HL-60 (cell line): ENCODE results near the gene THAP7.

Source experiments
- DNase-seq, 2 experiments: peaks; one replicate each; pipeline ENCODE4 v3.0.0-alpha.2; 2010 to 2020; ENCODE audit warnings: low read depth in 1 of 2, low spot score in 1 of 2
- H3K27ac ChIP-seq: fragments of 250-450 bp; sonication (Bioruptor Pico); replicated peaks from 2 replicates; pipeline ENCODE4 v1.5.1; 2020; ENCODE audit warnings: mild to moderate bottlenecking, moderate library complexity
- H3K27me3 ChIP-seq: fragments of 250-450 bp; sonication (Bioruptor Pico); 2 replicates; pipeline ENCODE4 v1.5.1; 2021; ENCODE audit warnings: mild to moderate bottlenecking, moderate library complexity; ENCODE audit not compliant: insufficient read depth, poor library complexity, severe bottlenecking
- H3K4me3 ChIP-seq: replicated peaks from 2 replicates; pipeline ENCODE4 v1.5.1; 2011; ENCODE audit warnings: mild to moderate bottlenecking, control low read depth, low read length; ENCODE audit not compliant: insufficient read depth
- GABPA ChIP-seq: IDR thresholded peaks from 2 replicates; pipeline ENCODE4 v1.6.1; 2012; ENCODE audit warnings: low read depth
- POLR2AphosphoS5 ChIP-seq: IDR thresholded peaks from 2 replicates; pipeline ENCODE4 v1.6.1; 2012; ENCODE audit warnings: low read depth
- SPI1 ChIP-seq: IDR thresholded peaks from 2 replicates; pipeline ENCODE4 v1.6.1; 2012; ENCODE audit warnings: low read depth, mild to moderate bottlenecking, borderline replicate concordance
- TF ChIP-seq, protein P1 (sequence below): IDR thresholded peaks from one replicate; pipeline ENCODE4 v1.5.1; 2011; ENCODE audit warnings: low read length, control low read depth, inconsistent platforms; ENCODE audit not compliant: insufficient read depth
- TF ChIP-seq, protein P2 (sequence below): IDR thresholded peaks from 2 replicates; pipeline ENCODE4 v1.6.1; 2012; ENCODE audit warnings: low read depth; ENCODE audit not compliant: insufficient replicate concordance

The THAP7 gene

DNA sequence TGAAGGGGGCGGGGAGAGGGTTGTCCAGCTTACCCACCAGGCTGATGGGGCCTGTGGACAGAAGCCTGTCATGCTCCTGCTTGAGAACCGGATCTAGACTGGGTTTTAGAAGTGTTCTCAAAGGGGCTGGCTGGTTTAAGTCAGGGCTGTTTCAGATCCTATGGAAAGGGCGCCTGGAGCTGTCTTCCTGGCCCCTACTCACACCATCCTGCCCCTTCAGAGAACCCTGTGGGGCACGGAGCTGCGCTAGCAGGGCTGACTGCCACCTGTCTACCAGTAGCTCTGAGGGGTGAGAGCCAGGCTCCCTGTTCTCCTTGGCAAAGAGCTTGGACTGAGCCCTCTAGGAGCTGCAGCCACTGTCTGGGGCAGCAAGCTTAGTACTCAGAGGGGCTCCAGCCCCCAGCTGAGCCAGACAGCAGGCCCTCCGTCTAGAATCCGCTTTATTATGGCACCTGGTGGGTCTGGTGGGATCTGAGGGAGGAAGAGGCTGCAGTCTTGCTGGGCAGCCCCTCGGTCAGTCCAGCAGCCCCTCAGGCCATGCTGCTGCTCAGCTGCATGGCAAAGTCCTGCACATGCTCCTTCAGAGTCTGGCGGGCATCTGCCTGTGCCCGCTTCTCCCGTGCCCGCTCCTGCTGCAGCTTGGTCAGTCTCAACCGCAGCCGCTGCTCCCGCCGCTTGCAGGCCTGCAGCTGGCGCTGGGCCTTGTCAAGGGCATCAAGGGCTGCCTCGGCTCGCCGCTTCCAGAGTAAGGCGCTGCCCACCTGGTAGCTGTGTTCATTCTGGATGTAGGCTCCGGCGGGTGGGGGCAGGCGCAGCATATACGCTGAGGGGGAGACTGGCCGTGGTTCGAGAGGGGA, 2.3 kb downstream of the THAP7 start:
- TF ChIP-seq POLR2AphosphoS5 = 0 out of 2 replicates have a peak, but pooled peaks have one; percentile 16
- no peak for TF ChIP-seq SPI1
- TF ChIP-seq GABPA = no peak
- TF ChIP-seq, protein P1, sequence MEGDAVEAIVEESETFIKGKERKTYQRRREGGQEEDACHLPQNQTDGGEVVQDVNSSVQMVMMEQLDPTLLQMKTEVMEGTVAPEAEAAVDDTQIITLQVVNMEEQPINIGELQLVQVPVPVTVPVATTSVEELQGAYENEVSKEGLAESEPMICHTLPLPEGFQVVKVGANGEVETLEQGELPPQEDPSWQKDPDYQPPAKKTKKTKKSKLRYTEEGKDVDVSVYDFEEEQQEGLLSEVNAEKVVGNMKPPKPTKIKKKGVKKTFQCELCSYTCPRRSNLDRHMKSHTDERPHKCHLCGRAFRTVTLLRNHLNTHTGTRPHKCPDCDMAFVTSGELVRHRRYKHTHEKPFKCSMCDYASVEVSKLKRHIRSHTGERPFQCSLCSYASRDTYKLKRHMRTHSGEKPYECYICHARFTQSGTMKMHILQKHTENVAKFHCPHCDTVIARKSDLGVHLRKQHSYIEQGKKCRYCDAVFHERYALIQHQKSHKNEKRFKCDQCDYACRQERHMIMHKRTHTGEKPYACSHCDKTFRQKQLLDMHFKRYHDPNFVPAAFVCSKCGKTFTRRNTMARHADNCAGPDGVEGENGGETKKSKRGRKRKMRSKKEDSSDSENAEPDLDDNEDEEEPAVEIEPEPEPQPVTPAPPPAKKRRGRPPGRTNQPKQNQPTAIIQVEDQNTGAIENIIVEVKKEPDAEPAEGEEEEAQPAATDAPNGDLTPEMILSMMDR = no peak
- H3K27ac ChIP-seq = no peak overlapping the region
- H3K4me3 ChIP-seq = no peak overlapping the region
- H3K27me3 ChIP-seq = no peaks in the 10 kb centered on the region
- no peak for DNase-seq

DNA sequence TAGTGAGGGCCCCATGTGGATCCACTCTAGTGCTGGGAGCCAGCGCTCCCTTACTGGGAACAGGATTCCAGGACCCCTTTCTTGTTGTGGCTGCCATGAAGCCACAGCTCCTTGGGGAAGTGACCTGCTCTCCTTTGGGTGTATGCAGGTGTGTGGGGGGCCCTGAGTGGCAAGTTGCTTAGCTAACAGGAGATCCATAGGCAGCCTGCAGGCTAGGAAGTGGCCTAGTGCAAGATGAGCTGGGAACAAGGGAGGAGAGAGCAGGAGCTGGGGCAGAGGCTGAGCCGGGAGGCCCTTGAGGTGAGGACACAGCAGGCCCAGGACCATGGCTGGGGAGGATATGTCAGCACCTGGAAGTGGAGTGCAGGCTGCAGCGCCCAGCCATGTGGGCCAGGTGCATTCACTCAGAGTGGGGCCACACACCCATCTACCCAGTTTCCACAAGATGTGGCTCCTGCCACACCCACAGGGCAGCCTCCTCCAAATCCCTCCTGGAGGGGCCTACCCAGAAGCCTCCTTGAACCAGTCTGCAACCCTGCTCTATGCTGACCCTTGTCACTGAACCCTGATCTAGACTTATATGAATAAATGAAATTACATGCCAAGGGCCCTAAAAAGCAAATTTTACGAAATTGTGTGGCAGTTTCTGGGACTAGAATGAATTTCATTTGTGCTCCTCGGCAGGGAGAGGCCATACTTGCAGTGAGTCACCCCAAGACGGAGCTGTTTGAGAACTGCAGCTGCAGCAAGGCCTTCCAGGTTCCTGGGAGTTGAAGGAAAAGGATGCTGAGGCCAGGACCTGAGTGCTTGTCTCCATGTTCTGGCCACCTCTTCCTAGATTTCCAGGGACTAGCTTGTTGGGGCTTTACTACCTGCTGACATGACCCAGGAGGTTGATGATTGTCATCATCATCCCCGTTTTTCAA, 3.2 kb downstream of the THAP7 start:
- no peak overlapping the region for H3K27ac ChIP-seq
- no peaks in the 10 kb centered on the region for H3K27me3 ChIP-seq
- no peak for DNase-seq
- H3K4me3 ChIP-seq = no peak overlapping the region
- TF ChIP-seq POLR2AphosphoS5 (peak; percentile 15; the same call in 1 of the 2 replicates), GABPA (no peak)
- TF ChIP-seq, protein P2, sequence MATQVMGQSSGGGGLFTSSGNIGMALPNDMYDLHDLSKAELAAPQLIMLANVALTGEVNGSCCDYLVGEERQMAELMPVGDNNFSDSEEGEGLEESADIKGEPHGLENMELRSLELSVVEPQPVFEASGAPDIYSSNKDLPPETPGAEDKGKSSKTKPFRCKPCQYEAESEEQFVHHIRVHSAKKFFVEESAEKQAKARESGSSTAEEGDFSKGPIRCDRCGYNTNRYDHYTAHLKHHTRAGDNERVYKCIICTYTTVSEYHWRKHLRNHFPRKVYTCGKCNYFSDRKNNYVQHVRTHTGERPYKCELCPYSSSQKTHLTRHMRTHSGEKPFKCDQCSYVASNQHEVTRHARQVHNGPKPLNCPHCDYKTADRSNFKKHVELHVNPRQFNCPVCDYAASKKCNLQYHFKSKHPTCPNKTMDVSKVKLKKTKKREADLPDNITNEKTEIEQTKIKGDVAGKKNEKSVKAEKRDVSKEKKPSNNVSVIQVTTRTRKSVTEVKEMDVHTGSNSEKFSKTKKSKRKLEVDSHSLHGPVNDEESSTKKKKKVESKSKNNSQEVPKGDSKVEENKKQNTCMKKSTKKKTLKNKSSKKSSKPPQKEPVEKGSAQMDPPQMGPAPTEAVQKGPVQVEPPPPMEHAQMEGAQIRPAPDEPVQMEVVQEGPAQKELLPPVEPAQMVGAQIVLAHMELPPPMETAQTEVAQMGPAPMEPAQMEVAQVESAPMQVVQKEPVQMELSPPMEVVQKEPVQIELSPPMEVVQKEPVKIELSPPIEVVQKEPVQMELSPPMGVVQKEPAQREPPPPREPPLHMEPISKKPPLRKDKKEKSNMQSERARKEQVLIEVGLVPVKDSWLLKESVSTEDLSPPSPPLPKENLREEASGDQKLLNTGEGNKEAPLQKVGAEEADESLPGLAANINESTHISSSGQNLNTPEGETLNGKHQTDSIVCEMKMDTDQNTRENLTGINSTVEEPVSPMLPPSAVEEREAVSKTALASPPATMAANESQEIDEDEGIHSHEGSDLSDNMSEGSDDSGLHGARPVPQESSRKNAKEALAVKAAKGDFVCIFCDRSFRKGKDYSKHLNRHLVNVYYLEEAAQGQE = no peak

DNA sequence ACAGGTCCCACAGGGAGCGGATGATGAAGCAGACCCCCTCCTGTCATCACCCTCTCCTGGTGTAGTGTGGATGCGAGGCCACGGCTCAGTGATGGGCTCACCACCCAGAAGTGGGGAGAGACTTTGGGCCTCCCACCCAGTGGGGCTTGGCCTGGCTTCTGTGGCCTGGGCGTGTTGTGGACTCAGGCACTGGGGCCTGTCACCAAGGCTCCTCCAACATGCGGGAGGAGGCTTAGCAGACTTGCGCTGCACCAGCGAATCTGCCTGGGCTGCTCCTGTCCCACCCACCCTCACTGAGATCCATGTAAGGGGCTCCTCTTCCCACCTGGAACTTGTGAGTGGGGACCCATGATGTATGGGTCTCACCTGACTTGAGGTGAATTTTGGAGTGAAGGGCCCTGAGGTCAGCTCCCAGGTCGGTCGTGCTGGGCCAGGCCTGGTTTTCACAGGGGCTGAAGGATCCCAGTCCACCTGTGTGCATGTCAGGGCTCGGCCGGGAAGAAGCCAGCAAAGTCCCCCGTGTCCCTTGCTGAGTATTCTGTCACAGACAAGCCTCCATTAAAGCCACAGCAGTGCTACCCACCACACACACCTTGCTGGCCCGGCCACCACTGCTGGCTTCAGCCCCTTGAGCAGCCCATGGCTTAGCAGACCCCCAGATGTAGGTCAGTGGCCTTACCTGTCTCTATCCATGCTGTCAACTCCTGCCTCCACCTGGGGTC, 4.2 kb downstream of the THAP7 start:
- TF ChIP-seq, protein P2 = no peak
- peak; percentile 16; the same call in 1 of the 2 replicates for TF ChIP-seq POLR2AphosphoS5
- DNase-seq = no peak
- H3K27ac ChIP-seq = no peak overlapping the region
- H3K27me3 ChIP-seq = no peaks in the 10 kb centered on the region
- no peak overlapping the region for H3K4me3 ChIP-seq

DNA sequence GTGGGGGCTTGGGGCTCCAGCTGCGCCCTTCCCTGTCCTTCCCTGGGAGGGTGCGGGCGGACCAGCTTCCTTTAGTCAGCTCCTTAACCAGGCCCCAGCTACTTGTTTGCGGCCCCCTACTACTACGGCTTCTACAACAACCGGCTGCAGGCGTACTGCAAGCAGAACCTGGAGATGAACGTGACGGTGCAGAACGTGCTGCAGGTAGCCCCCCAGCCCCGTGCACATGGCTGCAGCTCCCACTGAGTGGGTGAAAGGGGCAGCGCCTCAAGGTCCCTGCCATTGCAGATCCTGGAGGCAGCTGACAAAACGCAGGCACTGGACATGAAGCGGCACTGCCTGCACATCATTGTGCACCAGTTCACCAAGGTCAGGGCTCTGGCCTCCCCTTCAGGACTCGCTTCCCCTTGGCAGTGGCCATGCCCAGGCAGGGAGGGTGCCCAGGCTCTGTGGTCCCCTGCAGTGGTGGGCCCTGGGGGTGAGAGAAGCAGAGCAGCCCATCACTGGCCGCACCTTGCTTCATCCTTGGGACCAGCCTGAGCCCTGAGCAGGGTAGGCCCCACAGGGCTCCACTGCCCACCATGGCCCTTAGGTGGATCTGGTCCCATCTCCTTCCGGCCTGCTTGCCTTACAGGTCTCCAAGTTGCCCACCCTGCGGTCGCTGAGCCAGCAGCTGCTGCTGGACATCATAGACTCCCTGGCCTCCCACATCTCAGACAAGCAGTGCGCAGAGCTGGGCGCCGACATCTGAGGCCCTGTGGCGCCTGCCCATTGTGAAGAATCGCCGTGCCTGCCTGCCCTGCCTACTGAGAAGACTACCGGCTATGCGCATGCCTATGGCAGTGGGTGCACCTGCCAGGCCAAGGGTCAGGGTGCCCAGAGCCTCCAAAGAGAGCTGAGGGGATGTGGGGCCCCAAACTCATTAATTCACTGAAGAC, 5.1 kb downstream of the THAP7 start:
- TF ChIP-seq GABPA (no peak), SPI1 (no peak), POLR2AphosphoS5 (no peak)
- TF ChIP-seq, protein P1 = no peak
- TF ChIP-seq, protein P2 = no peak
- H3K4me3 ChIP-seq = no peak overlapping the region
- no peak overlapping the region for H3K27ac ChIP-seq
- DNase-seq = no peak
- H3K27me3 ChIP-seq = no peaks in the 10 kb centered on the region
